Neuronal stem cell (in vitro differentiated cells): ENCODE results near the gene ZBTB20.

Experiments used
- DNase-seq: peaks from one replicate; pipeline ENCODE4 v3.0.0-alpha.2; 2013; ENCODE audit warnings: low spot score
- H2AFZ ChIP-seq: one replicate; pipeline ENCODE4 v1.6.1; 2013; ENCODE audit warnings: mild to moderate bottlenecking, low read length, inconsistent platforms
- H2AK5ac ChIP-seq: 2 replicates; pipeline ENCODE4 v1.6.1; 2013; ENCODE audit warnings: low read depth, mild to moderate bottlenecking, inconsistent platforms, low read length, moderate library complexity, mixed read lengths
- H2BK120ac ChIP-seq: 2 replicates; pipeline ENCODE4 v1.6.1; 2013; ENCODE audit warnings: low read depth, mild to moderate bottlenecking, inconsistent platforms, low read length, moderate library complexity, mixed read lengths
- H2BK12ac ChIP-seq: one replicate; pipeline ENCODE4 v1.6.1; 2013; ENCODE audit warnings: low read length, inconsistent platforms
- H2BK15ac ChIP-seq: 2 replicates; pipeline ENCODE4 v1.6.1; 2013; ENCODE audit warnings: mild to moderate bottlenecking, low read length, inconsistent platforms, mixed read lengths
- H2BK5ac ChIP-seq: one replicate; pipeline ENCODE4 v1.6.1; 2013; ENCODE audit warnings: inconsistent platforms, mild to moderate bottlenecking, low read length, moderate library complexity
- H3K14ac ChIP-seq: one replicate; pipeline ENCODE4 v1.6.1; 2013; ENCODE audit warnings: low read length, inconsistent platforms
- H3K18ac ChIP-seq: 2 replicates; pipeline ENCODE4 v1.6.1; 2013; ENCODE audit warnings: low read length, inconsistent platforms
- H3K23ac ChIP-seq: 2 replicates; pipeline ENCODE4 v1.6.1; 2013; ENCODE audit warnings: low read depth, mild to moderate bottlenecking, mixed read lengths, low read length, inconsistent platforms; ENCODE audit not compliant: poor library complexity
- H3K27ac ChIP-seq: replicated peaks from 3 replicates; pipeline ENCODE4 v1.5.1; 2013; ENCODE audit warnings: low read length, inconsistent platforms
- H3K27me3 ChIP-seq, 3 experiments: 2 replicates each; pipeline ENCODE4 v1.6.1; 2013; ENCODE audit warnings: low read length in 3 of 3, mild to moderate bottlenecking in 2 of 3, inconsistent platforms in 1 of 3, low read depth in 1 of 3, mixed read lengths in 1 of 3, moderate library complexity in 1 of 3; ENCODE audit not compliant: control insufficient read depth in 3 of 3, insufficient read depth in 3 of 3
- H3K36me3 ChIP-seq, 2 donors: replicated peaks in 1 of 2; 2 replicates each; pipeline ENCODE4 v1.6.1; 2013; ENCODE audit warnings: low read length in 2 of 2; ENCODE audit not compliant: control insufficient read depth in 2 of 2, insufficient read depth in 2 of 2
- H3K4ac ChIP-seq: 2 replicates; pipeline ENCODE4 v1.6.1; 2013; ENCODE audit warnings: inconsistent platforms, mild to moderate bottlenecking, low read length, moderate library complexity
- H3K4me1 ChIP-seq, 2 donors: 1 replicate in 1 of 2; 2 replicates in 1 of 2; pipeline ENCODE4 v1.6.1; 2013; ENCODE audit warnings: low read length in 2 of 2, low read depth in 1 of 2; ENCODE audit not compliant: control insufficient read depth in 2 of 2, insufficient read depth in 1 of 2
- H3K4me2 ChIP-seq: one replicate; pipeline ENCODE4 v1.6.1; 2013; ENCODE audit warnings: mild to moderate bottlenecking, low read length, inconsistent platforms; ENCODE audit not compliant: insufficient read depth, poor library complexity, severe bottlenecking
- H3K4me3 ChIP-seq, 2 donors: 2 replicates each; pipeline ENCODE4 v1.5.1; 2013; ENCODE audit warnings: low read length in 2 of 2, mild to moderate bottlenecking in 2 of 2, inconsistent platforms in 1 of 2, moderate library complexity in 1 of 2
- H3K79me1 ChIP-seq: one replicate; pipeline ENCODE4 v1.6.1; 2013; ENCODE audit warnings: low read depth, mild to moderate bottlenecking, inconsistent platforms, low read length, moderate library complexity
- H3K9ac ChIP-seq: one replicate; pipeline ENCODE4 v1.6.1; 2013; ENCODE audit warnings: mild to moderate bottlenecking, low read depth, low read length, inconsistent platforms; ENCODE audit not compliant: poor library complexity
- H3K9me3 ChIP-seq, 2 donors: replicated peaks in 1 of 2; 2 replicates each; pipeline versions ENCODE3 to v1.6.1; 2013; ENCODE audit warnings: low read length in 2 of 2, mild to moderate bottlenecking in 2 of 2, inconsistent platforms in 1 of 2, low read depth in 1 of 2, mixed read lengths in 1 of 2, moderate library complexity in 1 of 2; ENCODE audit not compliant: control insufficient read depth in 2 of 2, insufficient read depth in 1 of 2
- H4K8ac ChIP-seq: one replicate; pipeline ENCODE4 v1.6.1; 2013; ENCODE audit warnings: low read depth, mild to moderate bottlenecking, inconsistent platforms, low read length, moderate library complexity
- H4K91ac ChIP-seq: one replicate; pipeline ENCODE4 v1.6.1; 2013; ENCODE audit warnings: low read length, low read depth, mild to moderate bottlenecking, inconsistent platforms; ENCODE audit not compliant: poor library complexity
- WGBS, 2 donors: extraction: QIAGEN DNeasy Blood & Tissue Kit; methylation state at CpG; one replicate each; pipeline ENCODE4 v1.1.7; 2013; ENCODE audit warnings: missing lambda C conversion rate in 2 of 2, mixed read lengths in 1 of 2; ENCODE audit not compliant: insufficient read length in 2 of 2, insufficient replicate concordance in 1 of 2; ENCODE audit errors: extremely low coverage in 2 of 2; 5-methylcytosine and 5-hydroxymethylcytosine counted together

Gene ZBTB20

DNA sequence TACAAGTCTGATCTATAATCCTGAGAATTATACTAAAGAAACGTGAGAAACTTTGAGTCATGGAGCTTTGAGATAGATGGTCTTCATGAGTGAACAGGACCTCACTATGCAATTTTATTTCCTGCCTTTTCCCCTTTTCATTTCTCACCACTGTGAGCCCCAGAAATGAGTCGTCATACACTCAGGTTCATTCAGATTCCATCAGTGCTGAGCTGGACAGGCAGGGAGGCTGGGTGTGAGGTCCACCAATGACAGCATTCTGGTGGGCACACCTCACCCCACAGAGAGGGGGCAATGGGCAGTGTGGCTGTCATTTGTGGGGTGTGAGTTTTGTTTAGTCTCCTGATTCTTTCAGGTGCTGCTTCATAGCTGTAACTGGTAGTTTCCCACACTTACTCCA lies 836.4 kb downstream of the ZBTB20 start:
- Histone ChIP-seq H3K27ac (no peak overlapping the region), H2BK5ac (no peak overlapping the region), H3K4me1 (no peaks in the 10 kb centered on the region), H3K36me3 (no peaks in the 10 kb centered on the region), H2BK15ac (no peak overlapping the region), H3K27me3 (no peaks in the 10 kb centered on the region), H3K9ac (no peak overlapping the region), H2AK5ac (no peak overlapping the region), H2BK12ac (no peak overlapping the region), H3K23ac (no peak overlapping the region), H2AFZ (no peak overlapping the region), H4K8ac (no peak overlapping the region), H3K4me2 (no peak overlapping the region), H3K4ac (no peak overlapping the region), H3K9me3 (no peaks in the 10 kb centered on the region), H3K18ac (no peak overlapping the region), H3K79me1 (no peaks in the 10 kb centered on the region), H4K91ac (no peak overlapping the region), H3K4me3 (no peak overlapping the region), H2BK120ac (no peak overlapping the region), H3K14ac (no peak overlapping the region)
- DNase-seq, result no peak
- WGBS, 2 donors, result no CpG with 5 or more reads among the region's 2 CpGs

- no peak overlapping the region for H2BK12ac ChIP-seq
- H3K36me3 ChIP-seq, result no peaks in the 10 kb centered on the region
- H3K23ac ChIP-seq, result no peak overlapping the region
- H3K9ac ChIP-seq, result no peak overlapping the region
- DNase-seq, result no peak
- no peaks in the 10 kb centered on the region for H3K4me1 ChIP-seq
- no CpG with 5 or more reads among the region's 5 CpGs for WGBS, 2 donors
- no peak overlapping the region for H2BK15ac ChIP-seq
- H3K4ac ChIP-seq, result no peak overlapping the region
- peak overlapping the region; percentile 25 for H3K18ac ChIP-seq
- no peak overlapping the region for H2AK5ac ChIP-seq
- H4K8ac ChIP-seq, result no peak overlapping the region
- H3K9me3 ChIP-seq, result no peaks in the 10 kb centered on the region
- no peak overlapping the region for H3K14ac ChIP-seq
- H3K27me3 ChIP-seq, result no peaks in the 10 kb centered on the region
- no peak overlapping the region for H2BK5ac ChIP-seq
- H3K4me2 ChIP-seq, result no peak overlapping the region
- H3K4me3 ChIP-seq, result no peak overlapping the region
- H3K79me1 ChIP-seq, result no peaks in the 10 kb centered on the region
- H2BK120ac ChIP-seq, result no peak overlapping the region
- H4K91ac ChIP-seq, result no peak overlapping the region
- H2AFZ ChIP-seq, result no peak overlapping the region
- no peak overlapping the region for H3K27ac ChIP-seq
Observed at GRCh38 chr3:114308830-114309229, 838.3 kb downstream of the ZBTB20 start.

DNA sequence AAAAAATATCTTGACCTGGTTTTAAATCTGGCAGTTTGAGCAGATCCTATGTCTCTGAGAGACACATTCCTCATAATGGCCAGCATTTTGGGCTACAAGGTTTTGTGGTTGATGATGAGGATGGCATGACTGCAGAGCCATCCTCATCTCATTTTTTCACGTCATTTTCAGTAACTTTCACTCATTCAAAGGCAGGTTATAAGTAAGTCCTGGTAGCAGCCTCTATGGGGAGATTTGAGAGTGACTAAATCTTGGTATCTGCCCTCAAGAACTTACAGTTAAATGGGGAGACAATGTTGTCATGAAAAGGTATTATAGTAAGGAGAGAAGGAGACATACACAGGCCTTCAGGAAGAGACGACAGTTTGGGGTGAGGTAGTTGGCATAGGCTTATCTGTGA lies 838.7 kb downstream of the ZBTB20 start:
- H3K4me2 ChIP-seq, result no peak overlapping the region
- no peak overlapping the region for H2BK12ac ChIP-seq
- H3K79me1 ChIP-seq, result no peaks in the 10 kb centered on the region
- H3K23ac ChIP-seq, result no peak overlapping the region
- no peak overlapping the region for H3K27ac ChIP-seq
- H2BK5ac ChIP-seq, result no peak overlapping the region
- no peaks in the 10 kb centered on the region for H3K4me1 ChIP-seq
- no CpG with 5 or more reads among the region's 2 CpGs for WGBS, 2 donors
- H3K4ac ChIP-seq, result no peak overlapping the region
- H3K9me3 ChIP-seq, result no peaks in the 10 kb centered on the region
- H4K8ac ChIP-seq, result no peak overlapping the region
- no peak for DNase-seq
- H2BK120ac ChIP-seq, result no peak overlapping the region
- no peak overlapping the region for H3K14ac ChIP-seq
- H3K36me3 ChIP-seq, result no peaks in the 10 kb centered on the region
- no peak overlapping the region for H3K18ac ChIP-seq
- H2AFZ ChIP-seq, result no peak overlapping the region
- no peak overlapping the region for H2AK5ac ChIP-seq
- no peak overlapping the region for H3K9ac ChIP-seq
- no peaks in the 10 kb centered on the region for H3K27me3 ChIP-seq
- no peak overlapping the region for H4K91ac ChIP-seq
- no peak overlapping the region for H2BK15ac ChIP-seq
- no peak overlapping the region for H3K4me3 ChIP-seq

DNA sequence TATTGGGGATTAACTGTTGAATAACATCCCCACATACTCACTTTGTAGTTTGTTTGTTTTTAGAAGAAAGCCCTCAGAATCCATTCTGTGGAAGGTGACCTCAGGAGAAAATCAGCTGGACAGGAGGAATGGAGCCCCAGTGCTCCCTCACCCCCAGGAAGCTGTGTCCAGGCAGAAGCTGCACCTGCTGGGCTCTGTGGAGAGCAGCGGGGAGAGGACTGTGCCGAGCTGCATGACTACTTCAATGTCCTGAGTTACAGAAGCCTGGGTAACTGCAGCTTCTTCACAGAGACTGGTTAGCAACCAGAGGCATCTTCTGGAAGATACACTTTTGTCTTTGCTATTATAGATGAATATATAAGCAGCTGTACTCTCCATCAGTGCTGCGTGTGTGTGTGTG lies 839.3 kb downstream of the ZBTB20 start:
- WGBS, 2 donors, result no CpG with 5 or more reads among the region's 3 CpGs
- DNase-seq, result no peak

More for the DNA sequence above, 839.3 kb downstream of the ZBTB20 start:
- Histone ChIP-seq H3K9me3 (no peaks in the 10 kb centered on the region), H3K18ac (no peak overlapping the region), H3K14ac (no peak overlapping the region), H3K4me1 (no peaks in the 10 kb centered on the region), H2BK120ac (no peak overlapping the region), H2AK5ac (no peak overlapping the region), H2BK15ac (no peak overlapping the region), H4K8ac (no peak overlapping the region), H3K4ac (no peak overlapping the region), H2AFZ (no peak overlapping the region), H3K36me3 (no peaks in the 10 kb centered on the region), H2BK5ac (no peak overlapping the region), H3K27me3 (no peaks in the 10 kb centered on the region), H3K4me2 (no peak overlapping the region), H3K23ac (no peak overlapping the region), H3K27ac (no peak overlapping the region), H2BK12ac (no peak overlapping the region), H4K91ac (no peak overlapping the region), H3K9ac (no peak overlapping the region), H3K4me3 (no peak overlapping the region), H3K79me1 (no peaks in the 10 kb centered on the region)
